Measurements from ENCODE around the gene PHKA2.

PHKA2 gene

GRCh38 chrX:18920079-18920478 lies 63.8 kb downstream of the PHKA2 start:
- no peaks in the 10 kb centered on the region for H3K4me1 Mint-ChIP-seq
- DNase-seq: no peak

GRCh38 chrX:18917831-18918230 lies 66.1 kb downstream of the PHKA2 start:
- no peak overlapping the region for H3K4me3 Mint-ChIP-seq
- ATAC-seq: no peak

More at GRCh38 chrX:18920079-18920478, 63.8 kb downstream of the PHKA2 start:
- H3K27me3 Mint-ChIP-seq: no peaks in the 10 kb centered on the region
- ATAC-seq: no peak
- H3K27ac Mint-ChIP-seq: no peak overlapping the region
- H3K4me3 Mint-ChIP-seq: no peak overlapping the region
- no peaks in the 10 kb centered on the region for H3K9me3 Mint-ChIP-seq

GRCh38 chrX:18906286-18906685 lies 77.6 kb downstream of the PHKA2 start:
- Mint-ChIP-seq H3K9me3 (no peaks in the 10 kb centered on the region), H3K27ac (no peak overlapping the region), H3K27me3 (no peaks in the 10 kb centered on the region), H3K4me3 (no peak overlapping the region), H3K4me1 (no peaks in the 10 kb centered on the region)
- ATAC-seq (no peak), DNase-seq (no peak)

More at GRCh38 chrX:18917831-18918230, 66.1 kb downstream of the PHKA2 start:
- Mint-ChIP-seq H3K27me3 (no peaks in the 10 kb centered on the region), H3K9me3 (no peaks in the 10 kb centered on the region), H3K4me1 (no peaks in the 10 kb centered on the region), H3K27ac (peak overlapping the region in 1 of 2 donors; percentile 5)
- DNase-seq: no peak

GRCh38 chrX:18900401-18900976 lies 83.4 kb downstream of the PHKA2 start:
- Mint-ChIP-seq H3K27me3 (no peaks in the 10 kb centered on the region), H3K4me3 (no peak overlapping the region), H3K4me1 (no peaks in the 10 kb centered on the region), H3K27ac (peak overlapping the region; percentile 21 to 27), H3K9me3 (no peaks in the 10 kb centered on the region)
- ATAC-seq: no peak
- DNase-seq: no peak

DNA sequence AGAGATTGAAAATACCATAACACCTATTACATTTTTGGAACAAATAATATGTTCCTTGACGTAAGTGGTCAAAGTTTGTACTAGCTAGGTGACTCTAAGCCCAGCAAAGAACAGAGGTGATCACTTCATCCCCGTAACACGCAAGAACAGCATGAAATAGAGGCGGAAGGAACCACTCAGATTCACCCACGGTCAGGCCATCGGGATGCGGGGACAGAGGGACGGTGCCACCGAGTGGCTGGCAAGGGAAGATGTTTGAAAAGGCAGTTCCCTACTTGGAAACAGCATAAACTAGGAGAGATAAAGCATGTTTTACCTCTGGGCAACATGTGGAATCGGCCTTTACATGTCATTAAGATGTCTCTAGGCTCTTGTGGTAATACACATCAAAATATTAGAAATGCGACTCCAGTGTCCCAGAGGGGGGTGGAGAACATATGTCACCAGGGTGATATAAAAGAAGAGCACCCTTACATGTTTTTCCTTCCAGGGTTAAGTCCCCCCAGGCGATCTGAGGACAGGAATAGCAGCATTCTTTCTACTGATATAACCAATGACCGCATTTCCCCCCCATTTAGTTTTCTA lies 84.0 kb downstream of the PHKA2 start:
- Mint-ChIP-seq H3K9me3 (no peaks in the 10 kb centered on the region), H3K27ac (peak overlapping the region; percentile 21 to 27), H3K4me1 (no peaks in the 10 kb centered on the region), H3K27me3 (no peaks in the 10 kb centered on the region), H3K4me3 (no peak overlapping the region)
- DNase-seq: no peak
- ATAC-seq: no peak

DNA sequence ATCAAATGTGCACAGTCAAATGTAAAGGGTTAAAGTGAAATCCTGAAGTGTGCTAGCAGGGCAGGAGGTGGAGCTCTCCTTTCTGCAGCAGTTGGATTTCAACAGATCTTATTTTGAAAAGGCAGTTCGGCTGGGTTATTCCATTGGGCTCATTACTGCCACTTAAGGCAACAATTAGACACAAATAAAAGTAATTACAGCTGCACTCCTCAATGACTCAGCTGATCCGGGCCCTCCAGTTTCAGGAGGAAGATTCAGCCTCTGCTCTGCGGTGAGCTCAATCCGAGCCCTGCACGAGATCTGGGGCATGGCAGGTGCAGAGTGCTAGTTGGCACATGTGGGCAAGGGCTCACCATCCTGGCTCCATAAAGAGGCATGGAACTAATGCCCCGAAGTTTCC lies 85.4 kb downstream of the PHKA2 start:
- Mint-ChIP-seq H3K4me1 (no peaks in the 10 kb centered on the region), H3K4me3 (no peak overlapping the region), H3K27me3 (no peaks in the 10 kb centered on the region), H3K9me3 (no peaks in the 10 kb centered on the region), H3K27ac (no peak overlapping the region)
- ATAC-seq (no peak), DNase-seq (no peak)

GRCh38 chrX:18898091-18898490 lies 85.8 kb downstream of the PHKA2 start:
- Mint-ChIP-seq H3K4me1 (no peaks in the 10 kb centered on the region), H3K9me3 (no peaks in the 10 kb centered on the region), H3K27me3 (no peaks in the 10 kb centered on the region), H3K27ac (no peak overlapping the region), H3K4me3 (no peak overlapping the region)
- DNase-seq (no peak), ATAC-seq (no peak)

DNA sequence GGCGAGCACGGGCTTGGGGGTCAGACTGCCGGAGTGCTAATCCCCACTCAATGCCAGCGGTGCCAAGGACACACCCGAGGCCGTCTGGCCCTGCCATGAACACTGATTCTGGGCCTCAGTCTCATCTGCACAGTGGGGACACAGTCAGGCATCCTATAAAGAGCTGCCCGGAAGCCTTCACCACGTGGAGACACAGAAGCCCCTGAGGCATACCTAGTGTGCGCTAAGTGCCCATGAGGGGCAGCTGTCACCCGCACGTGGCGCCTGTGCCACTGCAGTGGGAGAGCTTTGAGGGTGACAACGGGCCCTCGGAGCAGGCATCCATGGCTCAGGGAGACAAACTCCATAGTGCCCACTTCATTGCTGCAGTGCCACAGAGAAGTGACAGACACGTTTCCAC lies 86.3 kb downstream of the PHKA2 start:
- Mint-ChIP-seq H3K4me3 (no peak overlapping the region), H3K27ac (no peak overlapping the region), H3K27me3 (no peaks in the 10 kb centered on the region), H3K9me3 (no peaks in the 10 kb centered on the region), H3K4me1 (no peaks in the 10 kb centered on the region)
- no peak for ATAC-seq
- DNase-seq: no peak

- no peak overlapping the region for H3K27ac Mint-ChIP-seq
- no peak for DNase-seq
- no peaks in the 10 kb centered on the region for H3K27me3 Mint-ChIP-seq
- no peaks in the 10 kb centered on the region for H3K9me3 Mint-ChIP-seq
- H3K4me1 Mint-ChIP-seq: no peaks in the 10 kb centered on the region
- H3K4me3 Mint-ChIP-seq: no peak overlapping the region
- no peak for ATAC-seq
Observed at GRCh38 chrX:18896680-18897544, 87.0 kb downstream of the PHKA2 start.

- no peak overlapping the region for H3K27ac Mint-ChIP-seq
- H3K4me3 Mint-ChIP-seq: no peak overlapping the region
- H3K9me3 Mint-ChIP-seq: no peaks in the 10 kb centered on the region
- H3K27me3 Mint-ChIP-seq: no peaks in the 10 kb centered on the region
- ATAC-seq (no peak), DNase-seq (no peak)
- H3K4me1 Mint-ChIP-seq: no peaks in the 10 kb centered on the region
Observed at GRCh38 chrX:18895189-18895951, 88.5 kb downstream of the PHKA2 start.

- no peak for ATAC-seq
- H3K27me3 Mint-ChIP-seq: no peaks in the 10 kb centered on the region
- no peak for DNase-seq
- H3K4me1 Mint-ChIP-seq: peaks cover 5% of the 10 kb centered on the region
- H3K4me3 Mint-ChIP-seq: no peak overlapping the region
- H3K27ac Mint-ChIP-seq: no peak overlapping the region
- H3K9me3 Mint-ChIP-seq: no peaks in the 10 kb centered on the region
Observed at GRCh38 chrX:18894156-18894555, 89.8 kb downstream of the PHKA2 start.

- no peaks in the 10 kb centered on the region for H3K9me3 Mint-ChIP-seq
- no peaks in the 10 kb centered on the region for H3K27me3 Mint-ChIP-seq
- peaks cover 5% of the 10 kb centered on the region for H3K4me1 Mint-ChIP-seq
- ATAC-seq (no peak), DNase-seq (no peak)
- no peak overlapping the region for H3K4me3 Mint-ChIP-seq
- H3K27ac Mint-ChIP-seq: no peak overlapping the region
Observed at GRCh38 chrX:18893536-18893935, 90.4 kb downstream of the PHKA2 start.

DNA sequence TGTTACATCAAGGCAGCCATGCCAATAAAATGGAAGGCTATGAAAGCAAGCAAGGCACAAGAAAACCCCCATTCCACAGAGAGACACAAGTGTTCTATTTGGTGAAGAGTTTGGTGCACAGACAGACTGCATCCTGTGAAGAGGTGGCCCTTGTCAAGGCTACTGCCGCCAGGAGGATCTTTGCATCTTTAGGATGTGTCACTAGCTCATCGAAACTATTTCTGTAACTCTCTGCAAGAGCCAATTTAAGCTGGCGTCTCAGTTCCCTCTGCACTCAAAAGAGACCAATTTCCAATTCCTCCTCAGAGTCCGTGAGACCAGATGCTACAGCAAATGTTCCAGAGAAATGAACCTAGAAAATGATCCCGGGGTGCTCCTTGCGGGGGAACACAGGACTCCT lies 91.0 kb downstream of the PHKA2 start:
- ATAC-seq (no peak), DNase-seq (no peak)
- Mint-ChIP-seq H3K9me3 (no peaks in the 10 kb centered on the region), H3K4me3 (no peak overlapping the region), H3K27me3 (no peaks in the 10 kb centered on the region), H3K4me1 (peaks cover 8% of the 10 kb centered on the region), H3K27ac (no peak overlapping the region)

DNA sequence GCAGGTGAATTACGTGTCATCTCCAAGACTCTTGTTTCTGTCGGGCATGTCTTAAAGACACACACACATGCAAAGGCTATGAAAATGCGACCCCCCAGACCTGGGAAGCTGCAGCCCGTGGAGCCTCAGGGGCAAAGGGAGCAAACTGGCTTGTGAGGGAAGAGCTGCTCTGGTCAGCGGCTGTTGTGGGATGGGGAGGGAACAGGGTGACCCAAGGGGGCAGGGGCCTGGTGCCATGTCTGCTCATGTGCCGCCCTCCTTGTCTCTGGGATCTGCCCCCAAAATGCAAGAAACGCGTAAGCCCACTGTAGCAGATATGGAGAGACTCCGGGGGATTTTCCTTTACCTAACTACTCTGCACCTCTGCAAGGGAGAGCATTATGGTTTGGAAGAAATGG lies 92.4 kb downstream of the PHKA2 start:
- H3K4me1 Mint-ChIP-seq: peaks cover 22% of the 10 kb centered on the region
- H3K9me3 Mint-ChIP-seq: no peaks in the 10 kb centered on the region
- no peak for ATAC-seq
- no peak overlapping the region for H3K4me3 Mint-ChIP-seq
- H3K27ac Mint-ChIP-seq: no peak overlapping the region
- no peak for DNase-seq
- H3K27me3 Mint-ChIP-seq: no peaks in the 10 kb centered on the region

DNA sequence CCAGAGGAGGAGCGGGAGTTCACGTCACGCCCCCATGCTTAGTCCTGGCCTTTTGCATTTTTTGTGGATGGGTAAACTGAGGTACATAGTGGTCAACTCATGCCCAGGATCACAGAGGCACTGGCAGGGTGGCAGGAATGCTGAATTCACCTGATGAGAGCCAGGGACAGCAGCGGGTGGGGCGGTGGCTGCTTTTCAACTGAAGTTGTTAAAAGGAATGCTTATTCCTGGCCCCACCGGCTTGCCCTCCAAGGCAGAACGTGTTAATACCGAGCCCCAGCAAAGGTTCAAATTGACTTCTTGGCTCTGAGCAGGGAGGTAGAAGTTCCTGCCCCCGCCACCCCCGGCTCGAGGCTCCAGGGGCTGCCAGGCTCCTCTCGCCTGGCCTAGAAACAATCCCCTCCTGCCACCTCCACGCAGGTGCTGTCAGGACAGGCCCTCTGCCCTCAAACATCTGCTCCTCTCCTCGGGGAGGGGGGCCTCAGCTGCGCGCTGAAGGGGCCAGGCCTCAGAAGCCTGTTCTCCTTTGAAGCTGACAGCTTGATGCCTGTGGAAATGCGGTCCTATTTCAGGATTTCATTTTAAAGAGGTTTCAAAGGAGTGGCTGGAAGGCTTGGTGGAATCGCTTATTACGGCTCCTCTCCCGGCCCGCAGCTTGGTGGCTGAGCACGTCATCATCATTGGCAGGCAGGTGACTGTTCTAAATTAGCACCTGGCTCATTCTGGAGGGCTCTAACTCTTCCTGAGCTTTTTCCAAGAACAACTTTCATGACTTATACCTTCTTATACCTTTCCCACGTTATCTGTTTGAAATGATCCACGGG lies 93.0 kb downstream of the PHKA2 start:
- Mint-ChIP-seq H3K27me3 (no peaks in the 10 kb centered on the region), H3K9me3 (no peaks in the 10 kb centered on the region)

More for the DNA sequence above, 93.0 kb downstream of the PHKA2 start:
- H3K4me1 Mint-ChIP-seq: peaks cover 28% of the 10 kb centered on the region
- peak overlapping the region in 1 of 2 donors; percentile 19 for H3K27ac Mint-ChIP-seq
- DNase-seq (no peak), ATAC-seq (no peak)
- no peak overlapping the region for H3K4me3 Mint-ChIP-seq

All from stimulated activated naive CD8-positive, alpha-beta T cell treated with anti-CD3 and anti-CD28 coated beads, Interleukin-15, amount 100 ng/mL, for 72 hours (primary cell).